GM12801 (cell line): Measurements from ENCODE around the gene PAGR1.

Experiments used
- CTCF ChIP-seq: IDR thresholded peaks from one replicate; pipeline ENCODE4 v1.5.1; 2011; ENCODE audit warnings: control low read depth; ENCODE audit not compliant: insufficient read length; ENCODE audit errors: extremely low read depth

The PAGR1 gene

GRCh38 chr16:29815793-29816693, at the start of gene PAGR1:
Gene PAGR1 (plus strand): TSS chr16:29816152. CDS start chr16:29816526, 374 bp downstream.
- peak; percentile 55 for TF ChIP-seq CTCF

GRCh38 chr16:29766571-29766970, 49.4 kb upstream of the PAGR1 start:
- no peak for TF ChIP-seq CTCF

- no peak for TF ChIP-seq CTCF
These were observed 48.9 kb upstream of the PAGR1 start for GRCh38 chr16:29767062-29767461.

GRCh38 chr16:29769507-29769906, 46.4 kb upstream of the PAGR1 start:
- TF ChIP-seq CTCF = no peak

GRCh38 chr16:29770250-29770929, 45.6 kb upstream of the PAGR1 start:
- TF ChIP-seq CTCF = no peak

GRCh38 chr16:29774730-29775129, 41.2 kb upstream of the PAGR1 start:
- TF ChIP-seq CTCF = no peak

- TF ChIP-seq CTCF = no peak
These were observed 40.1 kb upstream of the PAGR1 start for GRCh38 chr16:29775742-29776408.
